Body of pancreas (tissue), 4 donors: ENCODE results near the gene DUSP3. TPM values are rescaled to one million over a fixed set of nuclear protein-coding genes. Genes with fewer than 3 reads are reported as not detected.

Source experiments
- ATAC-seq: fragments of 150-250 bp; one replicate; pipeline ENCODE4 v1.9.1; 2016
- DNase-seq, 4 donors: peaks; one replicate each; pipeline ENCODE4 v3.0.0-alpha.2; 2019
- H3K27ac ChIP-seq, 4 donors: fragments of 200-600 bp; sonication (generic); 1 replicate in 3 of 4; 2 replicates in 1 of 4; pipeline versions ENCODE4 v1.5.1 to v1.6.1; 2016 to 2019; ENCODE audit warnings: mild to moderate bottlenecking in 1 of 4, mixed read lengths in 1 of 4, moderate library complexity in 1 of 4
- H3K27me3 ChIP-seq, 2 donors: fragments of 200-600 bp; sonication (generic); one replicate each; pipeline ENCODE4 v1.6.0; 2016; ENCODE audit warnings: mild to moderate bottlenecking in 1 of 2
- H3K36me3 ChIP-seq, 2 donors: fragments of 200-600 bp; sonication (generic); replicated peaks in 1 of 2; 2 replicates each; pipeline ENCODE4 v1.5.1; 2016; ENCODE audit warnings: low read depth in 2 of 2; ENCODE audit not compliant: insufficient read depth in 1 of 2
- H3K4me1 ChIP-seq: fragments of 200-600 bp; sonication (generic); one replicate; pipeline ENCODE4 v1.6.0; 2016
- H3K4me3 ChIP-seq, 2 donors: fragments of 200-600 bp; sonication (generic); 1 replicate in 1 of 2; 2 replicates in 1 of 2; pipeline ENCODE4 v1.5.1; 2016 to 2019
- H3K9me3 ChIP-seq, 3 donors: fragments of 200-600 bp; sonication (generic); 1 replicate in 2 of 3; 2 replicates in 1 of 3; pipeline ENCODE4 v1.5.1; 2016
- POLR2A ChIP-seq, 3 donors: fragments of 450-650 bp; IDR thresholded peaks; one replicate each; pipeline ENCODE4 v1.6.1; 2016; ENCODE audit warnings: antibody characterized with exemption in 3 of 3, mild to moderate bottlenecking in 2 of 3
- WGBS, 2 donors: methylation state at CpG; one replicate each; pipeline ENCODE4 v1.1.5; 2017; 5-methylcytosine and 5-hydroxymethylcytosine counted together
- intact Hi-C: fragments of 100-400 bp; cut with DNase I; formaldehyde crosslinking; loops from one replicate; pipeline ENCODE4 v1.15.1; 2023
- total RNA-seq, 2 donors: library from RNA; depleted of rRNA; stranded (reverse); fragments of >200 nt; gene quantifications; one replicate each; pipeline ENCODE4 v1.1.0, GENCODE V29; 2016
- TF ChIP-seq, protein P1 (sequence below), 7 experiments: fragments of 450-650 bp in 4 of 7; fragments of 200-600 bp in 3 of 7; sonication (generic) in 3 of 7; IDR thresholded peaks; one replicate each; pipeline ENCODE4 v1.5.1; 2016 to 2019; ENCODE audit warnings: antibody characterized with exemption in 7 of 7

DUSP3 gene
- total RNA-seq, 2 donors from 2014 or later: 32.2 to 54.1 TPM

DNA sequence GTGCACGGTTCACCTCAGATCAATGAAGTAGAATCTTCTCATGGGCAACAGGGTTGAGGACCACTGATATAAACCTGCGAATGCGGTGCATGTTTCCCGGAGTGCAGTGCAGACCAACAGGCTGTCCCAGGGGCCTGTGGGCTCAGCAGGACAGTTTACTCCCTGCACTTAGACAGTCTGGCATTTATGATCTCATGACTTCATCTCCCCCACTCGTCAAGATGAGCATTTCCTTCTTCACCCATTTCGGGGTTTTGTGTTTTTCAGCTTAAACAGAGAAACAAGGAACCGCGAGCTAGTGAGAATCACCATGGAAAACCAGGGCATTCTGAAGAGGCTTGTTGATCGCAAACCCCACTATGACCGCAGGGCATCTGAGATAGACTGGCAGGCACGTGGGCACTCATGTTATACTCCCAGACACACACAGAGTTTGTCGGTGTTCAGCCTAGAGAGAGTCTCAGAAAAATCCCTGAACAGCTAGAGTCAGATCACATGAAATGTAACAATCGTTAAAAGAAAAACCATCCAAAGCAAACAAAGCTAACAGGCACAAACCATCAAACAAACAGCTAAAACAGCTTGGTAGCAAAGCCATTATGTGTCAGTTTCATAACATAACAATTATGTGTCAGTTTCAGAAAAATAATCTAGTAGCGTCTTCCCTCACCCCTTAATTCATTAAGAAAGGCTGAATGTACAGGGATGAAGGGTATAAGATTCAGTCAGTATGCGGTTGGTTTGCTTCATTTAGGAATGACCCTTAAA lies 4.3 kb upstream of the DUSP3 start:
- no peak for TF ChIP-seq POLR2A (IDR thresholded peaks at IDR 0.05)
- TF ChIP-seq, protein P1, sequence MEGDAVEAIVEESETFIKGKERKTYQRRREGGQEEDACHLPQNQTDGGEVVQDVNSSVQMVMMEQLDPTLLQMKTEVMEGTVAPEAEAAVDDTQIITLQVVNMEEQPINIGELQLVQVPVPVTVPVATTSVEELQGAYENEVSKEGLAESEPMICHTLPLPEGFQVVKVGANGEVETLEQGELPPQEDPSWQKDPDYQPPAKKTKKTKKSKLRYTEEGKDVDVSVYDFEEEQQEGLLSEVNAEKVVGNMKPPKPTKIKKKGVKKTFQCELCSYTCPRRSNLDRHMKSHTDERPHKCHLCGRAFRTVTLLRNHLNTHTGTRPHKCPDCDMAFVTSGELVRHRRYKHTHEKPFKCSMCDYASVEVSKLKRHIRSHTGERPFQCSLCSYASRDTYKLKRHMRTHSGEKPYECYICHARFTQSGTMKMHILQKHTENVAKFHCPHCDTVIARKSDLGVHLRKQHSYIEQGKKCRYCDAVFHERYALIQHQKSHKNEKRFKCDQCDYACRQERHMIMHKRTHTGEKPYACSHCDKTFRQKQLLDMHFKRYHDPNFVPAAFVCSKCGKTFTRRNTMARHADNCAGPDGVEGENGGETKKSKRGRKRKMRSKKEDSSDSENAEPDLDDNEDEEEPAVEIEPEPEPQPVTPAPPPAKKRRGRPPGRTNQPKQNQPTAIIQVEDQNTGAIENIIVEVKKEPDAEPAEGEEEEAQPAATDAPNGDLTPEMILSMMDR (IDR thresholded peaks at IDR 0.05): no peak
- Histone ChIP-seq H3K4me1 (peaks cover 9% of the 10 kb centered on the region), H3K36me3 (no peaks in the 10 kb centered on the region), H3K4me3 (no peak overlapping the region), H3K27ac (no peak overlapping the region), H3K9me3 (no peaks in the 10 kb centered on the region), H3K27me3 (no peaks in the 10 kb centered on the region)
- intact Hi-C loops: no loop called here
- no peak for ATAC-seq
- DNase-seq: no peak
- 70 to 71% methylated on average over 15 of the region's 15 CpGs for WGBS, 2 donors

DNA sequence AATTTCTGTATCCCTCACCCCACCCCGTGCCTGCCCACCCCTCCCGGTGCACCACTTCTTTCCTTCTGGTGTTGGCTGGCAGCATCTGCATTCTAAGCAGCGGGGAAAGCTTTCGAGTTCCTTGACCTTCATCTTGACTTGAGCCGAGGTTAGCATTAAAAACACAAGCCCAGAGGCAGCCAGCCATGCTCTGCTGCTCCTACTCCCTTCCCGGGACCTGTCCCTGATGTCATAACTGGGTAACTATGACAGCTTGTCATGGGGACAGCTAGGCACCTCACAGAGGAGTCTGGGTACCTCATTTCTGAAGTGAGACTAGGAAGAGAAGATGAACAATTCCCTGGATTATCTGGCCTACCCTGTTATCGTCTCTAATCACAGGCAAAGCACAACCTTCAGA lies 1.4 kb upstream of the DUSP3 start, which contains the start of gene CFAP97D1:
Gene CFAP97D1 (plus strand): TSS at position 301 of the 400 bp plus-strand sequence. CDS start 28 bp downstream, at position 329.
- TF ChIP-seq, protein P1 (IDR thresholded peaks at IDR 0.05): no peak
- TF ChIP-seq POLR2A (IDR thresholded peaks at IDR 0.05): no peak
- Histone ChIP-seq H3K27ac (peak within 1 kb of the TSS; percentile 99 to 100 (median 100)), H3K4me3 (peak within 1 kb of the TSS in 1 of 2 donors; percentile 21), H3K36me3 (no peaks in the 10 kb centered on the region), H3K27me3 (no peaks in the 10 kb centered on the region), H3K9me3 (no peaks in the 10 kb centered on the region), H3K4me1 (peaks cover 28% of the 10 kb centered on the region)
- ATAC-seq (no peak), DNase-seq (no peak)
- intact Hi-C loops: no loop called here
- whole genome bisulfite sequencing, 2 donors: 28 to 32% methylated on average over 5 to 7 of the region's 7 CpGs

DNA sequence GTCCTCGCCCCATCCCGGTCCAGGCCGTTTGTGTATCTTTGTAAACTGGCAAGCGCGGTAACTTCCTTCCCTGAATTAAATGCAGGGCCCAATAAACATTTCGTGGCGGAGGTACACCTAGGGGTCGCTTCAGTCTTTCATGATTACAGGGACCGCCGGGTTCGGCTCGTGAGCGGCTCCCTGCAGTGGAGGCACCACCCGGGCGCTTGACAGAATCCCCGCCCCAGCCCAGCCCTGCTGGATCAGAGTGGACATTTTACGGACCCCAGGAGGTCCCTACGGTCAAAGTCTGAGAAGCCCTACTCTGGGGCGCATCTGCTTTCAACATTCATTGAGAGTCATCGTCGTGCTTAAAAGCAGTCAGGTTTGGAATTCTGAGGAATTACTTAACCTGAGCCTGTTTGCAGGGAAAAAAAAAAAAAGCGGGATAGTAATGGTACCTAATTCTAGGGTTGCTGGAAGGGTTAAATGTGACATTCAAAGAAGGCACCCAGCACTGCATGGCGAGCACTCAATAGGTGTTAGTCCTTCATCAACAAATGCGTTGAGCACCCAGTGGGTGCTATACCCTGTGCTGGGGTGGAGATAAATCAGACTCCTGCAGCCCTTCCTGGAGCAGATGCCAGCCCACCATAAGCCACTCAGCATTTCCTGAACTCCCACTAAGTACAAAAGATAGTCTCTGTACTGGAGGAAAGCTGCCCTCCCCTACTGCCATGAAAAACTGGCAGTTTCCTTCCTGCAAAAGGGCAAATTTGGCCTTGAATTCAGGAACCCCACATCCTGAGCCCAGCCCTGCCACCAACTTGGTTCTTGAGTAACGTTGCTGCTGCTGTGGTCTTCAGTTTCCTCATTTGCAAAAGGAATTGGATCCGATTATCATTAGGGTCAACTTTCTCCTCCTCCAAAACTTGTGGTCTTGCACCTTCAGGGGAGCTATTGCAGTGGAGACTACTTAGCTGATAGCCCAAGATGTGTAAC lies 658 bp upstream of the DUSP3 start:
- peak in 2 of 4 donors; percentile 45 to 49 for DNase-seq
- H3K36me3 ChIP-seq: no peaks in the 10 kb centered on the region
- H3K4me3 ChIP-seq: peak overlapping the region in 1 of 2 donors; percentile 21
- no peaks in the 10 kb centered on the region for H3K27me3 ChIP-seq
- WGBS, 2 donors: 7 to 26% methylated on average over 8 to 26 of the region's 26 CpGs
- H3K4me1 ChIP-seq: peaks cover 28% of the 10 kb centered on the region
- intact Hi-C loops: no loop called here
- no peaks in the 10 kb centered on the region for H3K9me3 ChIP-seq
- TF ChIP-seq, protein P1 (IDR thresholded peaks at IDR 0.05): peak in 3 of 7 experiments; percentile 20 to 31 (median 30)
- TF ChIP-seq POLR2A (IDR thresholded peaks at IDR 0.05): no peak
- ATAC-seq: peak; percentile 8
- peak overlapping the region; percentile 99 to 100 (median 100) for H3K27ac ChIP-seq

DNA sequence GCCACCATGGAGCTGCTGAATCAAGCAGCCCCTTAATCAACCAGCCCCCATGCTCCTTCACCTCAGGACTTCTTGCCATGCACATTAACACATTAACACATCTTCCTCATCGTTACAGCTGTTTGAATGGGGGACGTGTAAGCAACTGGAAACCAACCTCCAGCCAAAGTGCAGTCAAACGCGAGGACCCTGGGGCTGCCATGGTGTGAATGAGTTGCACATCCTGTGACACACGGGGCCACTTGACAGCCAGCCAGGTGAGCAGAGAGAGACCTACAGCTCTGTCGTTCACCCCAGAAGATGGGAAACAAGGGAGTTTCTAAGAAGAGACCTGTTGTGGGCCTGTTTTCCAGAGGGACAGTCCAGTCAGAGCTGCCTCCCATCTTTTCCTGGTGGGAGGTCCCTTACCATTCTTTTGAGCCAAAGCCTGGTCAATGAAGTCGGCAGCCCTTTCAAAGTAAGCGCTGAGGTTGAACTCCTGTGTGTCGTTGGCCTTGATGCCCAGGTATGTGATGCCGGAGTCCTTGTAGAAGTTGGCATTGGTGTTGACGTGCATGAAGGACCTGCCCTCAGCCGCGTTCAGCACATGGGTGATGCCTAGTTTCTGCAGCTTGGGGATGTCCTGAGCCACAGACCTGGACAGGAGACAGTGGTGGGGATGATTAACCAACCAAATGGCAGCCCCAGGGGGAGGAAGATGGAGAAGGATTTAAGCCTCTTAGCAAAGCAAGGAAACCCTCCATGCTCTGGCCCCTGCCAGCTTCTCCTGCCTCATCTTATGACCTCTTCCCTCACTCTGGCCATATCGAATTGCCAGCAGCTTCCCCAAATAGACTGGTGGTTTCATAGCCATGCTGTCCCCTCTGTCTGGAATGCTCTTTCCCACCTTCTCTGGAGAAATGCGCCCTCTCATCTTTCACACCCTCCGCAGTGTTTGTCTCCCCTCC lies 4.2 kb downstream of the DUSP3 start:
- WGBS, 2 donors: 92 to 95% methylated on average over 15 of the region's 16 CpGs
- Histone ChIP-seq H3K4me1 (peaks cover 43% of the 10 kb centered on the region), H3K4me3 (no peak overlapping the region), H3K36me3 (peaks cover 0 to 14% of the 10 kb centered on the region in 2 donors), H3K9me3 (no peaks in the 10 kb centered on the region), H3K27ac (no peak overlapping the region), H3K27me3 (no peaks in the 10 kb centered on the region)
- no peak for ATAC-seq
- intact Hi-C loops: no loop called here
- TF ChIP-seq POLR2A (IDR thresholded peaks at IDR 0.05): no peak
- TF ChIP-seq, protein P1 (IDR thresholded peaks at IDR 0.05): no peak
- DNase-seq: no peak
